Caco-2 (cell line): Measurements from ENCODE around the gene OR8D2. TPM values are rescaled to one million over a fixed set of nuclear protein-coding genes. Genes with fewer than 3 reads are reported as not detected.

Experiments
- BruUV-seq: library from RNA; stranded (reverse); fragments of 400-500 nt; replicated peaks from 2 replicates; lab custom pipeline; 2021; lab: Mats Ljungman, UMichigan
- CTCF ChIA-PET: fragments of 300-600 bp; sonication (Branson Sonifier 250); formaldehyde crosslinking; loops from one replicate; lab custom pipeline; 2022; ENCODE audit warnings: antibody characterized with exemption; lab: Charles Lee
- POLR2A ChIA-PET: fragments of 300-600 bp; sonication (Branson Sonifier 250); formaldehyde crosslinking; loops from one replicate; lab custom pipeline; 2022; ENCODE audit warnings: antibody characterized with exemption; lab: Charles Lee
- DNase-seq, 2 experiments: peaks; one replicate each; pipeline versions ENCODE4 v3.0.0 to v3.0.0-alpha.2; 2020 to 2022
- H3K27me3 ChIP-seq: replicated peaks from 2 replicates; pipeline ENCODE4 v1.6.0; 2011; ENCODE audit warnings: low read length; ENCODE audit not compliant: control insufficient read depth, insufficient read depth
- H3K36me3 ChIP-seq: 2 replicates; pipeline ENCODE4 v1.5.1; 2011; ENCODE audit warnings: low read length; ENCODE audit not compliant: control insufficient read depth, insufficient read depth
- H3K4me1 ChIP-seq: fragments of 250-450 bp; sonication (Bioruptor Pico); 2 replicates; pipeline ENCODE4 v1.5.1; 2020; ENCODE audit warnings: mild to moderate bottlenecking
- H3K4me3 ChIP-seq: 2 replicates; pipeline ENCODE4 v1.5.1; 2011; ENCODE audit warnings: low read depth, mild to moderate bottlenecking, control low read depth, low read length
- H3K9me3 ChIP-seq: fragments of 250-450 bp; sonication (Bioruptor Pico); 2 replicates; pipeline ENCODE4 v1.5.1; 2020; ENCODE audit warnings: mild to moderate bottlenecking, moderate library complexity
- H3K27ac Mint-ChIP-seq: one replicate; pipeline ENCODE4 v1.8.0; 2022; ENCODE audit warnings: mixed read lengths; ENCODE audit not compliant: unreplicated experiment
- H3K27me3 Mint-ChIP-seq: one replicate; pipeline ENCODE4 v1.8.0; 2022; ENCODE audit warnings: mixed read lengths; ENCODE audit not compliant: insufficient read depth, unreplicated experiment
- H3K36me3 Mint-ChIP-seq: one replicate; pipeline ENCODE4 v1.8.0; 2022; ENCODE audit warnings: mild to moderate bottlenecking, mixed read lengths; ENCODE audit not compliant: insufficient read depth, unreplicated experiment
- H3K4me1 Mint-ChIP-seq: one replicate; pipeline ENCODE4 v1.8.0; 2022; ENCODE audit warnings: low read depth, mixed read lengths; ENCODE audit not compliant: unreplicated experiment
- H3K4me3 Mint-ChIP-seq: one replicate; pipeline ENCODE4 v1.8.0; 2022; ENCODE audit warnings: mild to moderate bottlenecking, moderate library complexity, mixed read lengths; ENCODE audit not compliant: unreplicated experiment
- H3K9me3 Mint-ChIP-seq: one replicate; pipeline ENCODE4 v1.8.0; 2022; ENCODE audit warnings: mixed read lengths; ENCODE audit not compliant: unreplicated experiment
- CTCF ChIP-seq, 2 experiments: fragments of 200-600 bp in 1 of 2; IDR thresholded peaks; 1 replicate in 1 of 2; 2 replicates in 1 of 2; pipeline versions ENCODE4 v1.5.1 to v1.8.0; 2011 to 2022; ENCODE audit warnings: antibody characterized with exemption in 1 of 2, control low read depth in 1 of 2, inconsistent platforms in 1 of 2, low read depth in 1 of 2, low read length in 1 of 2, mild to moderate bottlenecking in 1 of 2, moderate library complexity in 1 of 2; ENCODE audit not compliant: insufficient read depth in 1 of 2, severe bottlenecking in 1 of 2, unreplicated experiment in 1 of 2
- intact Hi-C: fragments of 100-400 bp; cut with micrococcal nuclease; formaldehyde crosslinking; loops from one replicate; pipeline ENCODE4 v1.10.0; 2022; ENCODE audit not compliant: unreplicated experiment
- total RNA-seq: library from RNA; stranded (reverse); gene quantifications from 2 replicates; pipeline ENCODE4 v1.2.3, GENCODE V29; 2022

OR8D2 gene
- total RNA-seq, 1 experiment from 2014 or later, result not detected

GRCh38 chr11:124301548-124301947, 18.4 kb downstream of the OR8D2 start:
- H3K4me1 ChIP-seq, result no peaks in the 10 kb centered on the region; the same call in 1 of the 2 replicates
- TF ChIP-seq CTCF (IDR thresholded peaks at IDR 0.05; ENCODE audit: insufficient read depth in 1 of 2, low read depth in 1 of 2, low read length in 1 of 2, severe bottlenecking in 1 of 2, unreplicated experiment in 1 of 2), result no peak
- no TSS peak for BruUV-seq
- peaks cover 17% of the 10 kb centered on the region for H3K27me3 Mint-ChIP-seq
- no peak overlapping the region for H3K27ac Mint-ChIP-seq
- no peaks in the 10 kb centered on the region for H3K27me3 ChIP-seq
- H3K4me3 Mint-ChIP-seq, result no peak overlapping the region
- intact Hi-C loops, result loop anchor here (5.0 kb wide), 1 partner anchor 1669 kb away; no protein-coding TSS in a partner anchor
- no peaks in the 10 kb centered on the region for H3K4me1 Mint-ChIP-seq
- H3K9me3 Mint-ChIP-seq, result no peaks in the 10 kb centered on the region
- no peak for DNase-seq
- no peaks in the 10 kb centered on the region for H3K36me3 ChIP-seq
- ChIA-PET CTCF (no interaction called here), POLR2A (no interaction called here)
- no peak overlapping the region for H3K4me3 ChIP-seq
- H3K9me3 ChIP-seq, result no peaks in the 10 kb centered on the region
- no peaks in the 10 kb centered on the region for H3K36me3 Mint-ChIP-seq

GRCh38 chr11:124297921-124298320, 22.1 kb downstream of the OR8D2 start:
- no peaks in the 10 kb centered on the region; the same call in 1 of the 2 replicates for H3K4me1 ChIP-seq
- no peak overlapping the region for H3K27ac Mint-ChIP-seq
- H3K27me3 Mint-ChIP-seq, result peaks cover 18% of the 10 kb centered on the region
- intact Hi-C loops, result no loop called here
- H3K9me3 ChIP-seq, result no peaks in the 10 kb centered on the region
- H3K36me3 ChIP-seq, result no peaks in the 10 kb centered on the region
- H3K9me3 Mint-ChIP-seq, result no peaks in the 10 kb centered on the region
- no peaks in the 10 kb centered on the region for H3K27me3 ChIP-seq
- BruUV-seq, result no TSS peak
- no peaks in the 10 kb centered on the region for H3K36me3 Mint-ChIP-seq
- no peak for TF ChIP-seq CTCF (IDR thresholded peaks at IDR 0.05; ENCODE audit: insufficient read depth in 1 of 2, low read depth in 1 of 2, low read length in 1 of 2, severe bottlenecking in 1 of 2, unreplicated experiment in 1 of 2)
- DNase-seq, result no peak
- CTCF ChIA-PET, result no interaction called here
- POLR2A ChIA-PET, result no interaction called here
- no peak overlapping the region for H3K4me3 ChIP-seq
- no peak overlapping the region for H3K4me3 Mint-ChIP-seq
- no peaks in the 10 kb centered on the region for H3K4me1 Mint-ChIP-seq

- no peaks in the 10 kb centered on the region for H3K36me3 ChIP-seq
- Mint-ChIP-seq H3K36me3 (no peaks in the 10 kb centered on the region), H3K4me3 (no peak overlapping the region), H3K27ac (no peak overlapping the region), H3K9me3 (no peaks in the 10 kb centered on the region), H3K27me3 (peaks cover 22% of the 10 kb centered on the region), H3K4me1 (no peaks in the 10 kb centered on the region)
- no peak for TF ChIP-seq CTCF (IDR thresholded peaks at IDR 0.05; ENCODE audit: insufficient read depth in 1 of 2, low read depth in 1 of 2, low read length in 1 of 2, severe bottlenecking in 1 of 2, unreplicated experiment in 1 of 2)
- DNase-seq, result no peak
- no peaks in the 10 kb centered on the region for H3K27me3 ChIP-seq
- CTCF ChIA-PET, result no interaction called here
- POLR2A ChIA-PET, result no interaction called here
- H3K4me3 ChIP-seq, result no peak overlapping the region
- H3K9me3 ChIP-seq, result no peaks in the 10 kb centered on the region
- no peaks in the 10 kb centered on the region; the same call in 1 of the 2 replicates for H3K4me1 ChIP-seq
- intact Hi-C loops, result no loop called here
- no TSS peak for BruUV-seq
Measured at GRCh38 chr11:124296016-124296415, 24.0 kb downstream of the OR8D2 start.
